HepG2 (cell line): ENCODE measurements around the gene C20orf144. TPM values are rescaled to one million over a fixed set of nuclear protein-coding genes. Genes with fewer than 3 reads are reported as not detected.

Source experiments
- AGO1 ChIP-seq: fragments of 200-400 bp; formaldehyde crosslinking; IDR thresholded peaks from 2 replicates; pipeline ENCODE4 v1.6.1; 2017; ENCODE audit warnings: mild to moderate bottlenecking, low read depth, low read length, moderate library complexity; ENCODE audit not compliant: poor library complexity, severe bottlenecking
- ARID2 ChIP-seq: sonication (generic); formaldehyde crosslinking; IDR thresholded peaks from 2 replicates; pipeline ENCODE4 v1.8.1; 2022; ENCODE audit warnings: mild to moderate bottlenecking, missing genetic modification reagents, borderline replicate concordance
- FOXA1 ChIP-seq, 2 experiments: fragments of 450-650 bp in 1 of 2; sonication (generic) in 1 of 2; formaldehyde crosslinking in 1 of 2; IDR thresholded peaks; 2 replicates each; pipeline versions ENCODE4 v1.4.0 to v1.6.1; 2016 to 2020; ENCODE audit warnings: missing genetic modification reagents in 1 of 2
- HNRNPH1 ChIP-seq: fragments of 200-400 bp; formaldehyde crosslinking; optimal IDR thresholded peaks from 2 replicates; pipeline ENCODE3; 2017; ENCODE audit warnings: mild to moderate bottlenecking, low read depth, low read length
- HNRNPLL ChIP-seq: fragments of 200-400 bp; formaldehyde crosslinking; IDR thresholded peaks from 2 replicates; pipeline ENCODE4 v1.6.1; 2017; ENCODE audit warnings: mild to moderate bottlenecking, low read depth, low read length; ENCODE audit not compliant: poor library complexity, severe bottlenecking
- HOXD1 ChIP-seq: sonication (generic); formaldehyde crosslinking; IDR thresholded peaks from 2 replicates; pipeline ENCODE4 v1.5.0; 2020; ENCODE audit warnings: missing genetic modification reagents
- IKZF5 ChIP-seq: IDR thresholded peaks from 2 replicates; pipeline ENCODE4 v1.6.1; 2018; ENCODE audit warnings: missing genetic modification reagents, mild to moderate bottlenecking, missing compliant biosample characterization
- KDM6A ChIP-seq: IDR thresholded peaks from 2 replicates; pipeline ENCODE4 v1.6.1; 2016; ENCODE audit warnings: low read depth
- MAFG ChIP-seq: sonication (generic); formaldehyde crosslinking; IDR thresholded peaks from 2 replicates; pipeline ENCODE4 v1.5.1; 2020; ENCODE audit warnings: mild to moderate bottlenecking, missing genetic modification reagents
- MAZ ChIP-seq, 2 experiments: sonication (generic) in 1 of 2; formaldehyde crosslinking in 1 of 2; IDR thresholded peaks; 2 replicates each; pipeline versions ENCODE4 v1.5.0 to v1.6.1; 2012 to 2020; ENCODE audit warnings: low read depth in 2 of 2, mild to moderate bottlenecking in 2 of 2, borderline replicate concordance in 1 of 2, improper control_type of control experiment in 1 of 2, low read length in 1 of 2, missing genetic modification reagents in 1 of 2, moderate library complexity in 1 of 2
- MTF1 ChIP-seq: sonication (generic); formaldehyde crosslinking; IDR thresholded peaks from 2 replicates; pipeline ENCODE4 v1.5.0; 2020; ENCODE audit warnings: missing genetic modification reagents
- NFKBIZ ChIP-seq: IDR thresholded peaks from 2 replicates; pipeline ENCODE4 v1.6.1; 2018; ENCODE audit warnings: missing genetic modification reagents, missing compliant biosample characterization
- NR3C1 ChIP-seq: sonication (generic); formaldehyde crosslinking; IDR thresholded peaks from 2 replicates; pipeline ENCODE4 v1.4.0; 2020; ENCODE audit warnings: missing genetic modification reagents
- PAXIP1 ChIP-seq: sonication (generic); formaldehyde crosslinking; conservative IDR thresholded peaks from 2 replicates; pipeline ENCODE4 v1.4.0; 2020; ENCODE audit warnings: mild to moderate bottlenecking, missing genetic modification reagents, moderate library complexity
- RBM22 ChIP-seq: fragments of 200-400 bp; formaldehyde crosslinking; optimal IDR thresholded peaks from 2 replicates; pipeline ENCODE3; 2017; ENCODE audit warnings: mild to moderate bottlenecking, low read length, moderate library complexity
- SKI ChIP-seq: fragments of 450-650 bp; IDR thresholded peaks from one replicate; pipeline ENCODE4 v1.6.1; 2018; ENCODE audit warnings: mild to moderate bottlenecking; ENCODE audit not compliant: partially characterized antibody
- SOX13 ChIP-seq, 3 experiments: fragments of 450-650 bp in 1 of 3; sonication (generic) in 1 of 3; formaldehyde crosslinking in 1 of 3; IDR thresholded peaks in 2 of 3; conservative IDR thresholded peaks in 1 of 3; 2 replicates each; pipeline versions ENCODE4 v1.5.0 to v1.6.1; 2016 to 2020; ENCODE audit warnings: antibody characterized with exemption in 1 of 3, mild to moderate bottlenecking in 1 of 3, missing compliant biosample characterization in 1 of 3, missing genetic modification reagents in 1 of 3, moderate library complexity in 1 of 3
- TEAD2 ChIP-seq: sonication (generic); formaldehyde crosslinking; IDR thresholded peaks from 2 replicates; pipeline ENCODE4 v1.9.0; 2021; ENCODE audit warnings: missing genetic modification reagents
- ZNF20 ChIP-seq: sonication (generic); formaldehyde crosslinking; IDR thresholded peaks from 2 replicates; pipeline ENCODE4 v1.4.0; 2020; ENCODE audit warnings: mild to moderate bottlenecking, moderate library complexity, missing genetic modification reagents
- ZNF24 ChIP-seq: fragments of 450-650 bp; IDR thresholded peaks from 2 replicates; pipeline ENCODE4 v1.6.1; 2017; ENCODE audit warnings: antibody characterized with exemption, mild to moderate bottlenecking
- ZNF292 ChIP-seq: sonication (generic); formaldehyde crosslinking; IDR thresholded peaks from 2 replicates; pipeline ENCODE4 v1.8.1; 2022; ENCODE audit warnings: mild to moderate bottlenecking, low read depth, missing genetic modification reagents, borderline replicate concordance
- ZNF446 ChIP-seq: sonication (generic); formaldehyde crosslinking; IDR thresholded peaks from 2 replicates; pipeline ENCODE4 v1.5.0; 2020; ENCODE audit warnings: mild to moderate bottlenecking, missing genetic modification reagents
- ZNF460 ChIP-seq: sonication (generic); formaldehyde crosslinking; IDR thresholded peaks from 2 replicates; pipeline ENCODE4 v1.5.1; 2020; ENCODE audit warnings: missing genetic modification reagents, mild to moderate bottlenecking, borderline replicate concordance
- ZNF607 ChIP-seq: sonication (generic); formaldehyde crosslinking; IDR thresholded peaks from 2 replicates; pipeline ENCODE4 v1.5.1; 2020; ENCODE audit warnings: missing genetic modification reagents, mild to moderate bottlenecking, borderline replicate concordance
- polyA plus RNA-seq, 8 experiments: library from polyadenylated mRNA; depleted of rRNA in 3 of 8; stranded (reverse) in 7 of 8; unstranded in 1 of 8; fragments of >200 nt; fragmentation: Illumina TruSeq in 4 of 8; extraction: Trizol in 4 of 8; gene quantifications; 2 replicates each; pipeline versions ENCODE4 v1.2.1 to v1.2.3, GENCODE V29; 2011 to 2016; ENCODE audit warnings: low read depth in 4 of 8, missing spikeins in 1 of 8, mixed read lengths in 1 of 8; ENCODE audit not compliant: insufficient read depth in 1 of 8
- total RNA-seq, 5 experiments: library from RNA; depleted of rRNA; stranded (reverse); fragments of >200 nt; fragmentation: Illumina TruSeq; extraction: Trizol; gene quantifications; 2 replicates each; pipeline ENCODE4 v1.2.3, GENCODE V29; 2016; ENCODE audit warnings: low read depth in 1 of 5
- TF ChIP-seq, protein P1 (sequence below): fragments of 450-650 bp; IDR thresholded peaks from 2 replicates; pipeline ENCODE4 v1.6.1; 2017

The C20orf144 gene
- total and polyA plus RNA-seq, 2 of the 13 experiments (the other 11 are each of a cell fraction or from before 2014, with no cell fraction given), result 0.09 to 0.16 TPM

- TF ChIP-seq FOXA1 (IDR thresholded peaks at IDR 0.05) (no peak), FOXA1 (CRISPR knock-in tag; IDR thresholded peaks at IDR 0.05) (peak; percentile 87), SKI (no peak), KDM6A (CRISPR knock-in tag) (peak; percentile 57; the same call in 1 of the 2 replicates), ARID2 (CRISPR knock-in tag) (no peak), ZNF292 (CRISPR knock-in tag) (0 out of 2 replicates have a peak, but pooled peaks have one; percentile 24), HOXD1 (CRISPR knock-in tag) (peak; percentile 42; the same call in 1 of the 2 replicates), IKZF5 (CRISPR knock-in tag) (no peak), NFKBIZ (peak; percentile 31; the same call in 1 of the 2 replicates), SOX13 (IDR thresholded peaks at IDR 0.05) (no peak), SOX13 (CRISPR knock-in tag; conservative IDR thresholded peaks at IDR 0.05 in 1 of 2, IDR thresholded peaks at IDR 0.05 in 1 of 2) (peak in 1 of 2 experiments; percentile 79; a peak in 2 of 4 replicates), ZNF24 (no peak), PAXIP1 (CRISPR knock-in tag) (peak; percentile 80), HNRNPH1 (no peak), ZNF20 (CRISPR knock-in tag) (no peak), HNRNPLL (no peak), AGO1 (no peak), MAFG (CRISPR knock-in tag) (no peak), ZNF460 (CRISPR knock-in tag) (no peak), NR3C1 (CRISPR knock-in tag) (no peak), MTF1 (CRISPR knock-in tag) (no peak), MAZ (IDR thresholded peaks at IDR 0.05; ENCODE audit: borderline replicate concordance, low read depth, low read length) (no peak), MAZ (CRISPR knock-in tag; IDR thresholded peaks at IDR 0.05; ENCODE audit: low read depth) (no peak), ZNF607 (no peak), TEAD2 (CRISPR knock-in tag) (no peak), ZNF446 (CRISPR knock-in tag) (no peak), RBM22 (no peak)
- TF ChIP-seq, protein P1, sequence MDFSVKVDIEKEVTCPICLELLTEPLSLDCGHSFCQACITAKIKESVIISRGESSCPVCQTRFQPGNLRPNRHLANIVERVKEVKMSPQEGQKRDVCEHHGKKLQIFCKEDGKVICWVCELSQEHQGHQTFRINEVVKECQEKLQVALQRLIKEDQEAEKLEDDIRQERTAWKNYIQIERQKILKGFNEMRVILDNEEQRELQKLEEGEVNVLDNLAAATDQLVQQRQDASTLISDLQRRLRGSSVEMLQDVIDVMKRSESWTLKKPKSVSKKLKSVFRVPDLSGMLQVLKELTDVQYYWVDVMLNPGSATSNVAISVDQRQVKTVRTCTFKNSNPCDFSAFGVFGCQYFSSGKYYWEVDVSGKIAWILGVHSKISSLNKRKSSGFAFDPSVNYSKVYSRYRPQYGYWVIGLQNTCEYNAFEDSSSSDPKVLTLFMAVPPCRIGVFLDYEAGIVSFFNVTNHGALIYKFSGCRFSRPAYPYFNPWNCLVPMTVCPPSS, result no peak
Observed at GRCh38 chr20:33688938-33689424, 26.9 kb downstream of the C20orf144 start (continued).
